ENCODE data around the gene CASZ1.

DNA sequence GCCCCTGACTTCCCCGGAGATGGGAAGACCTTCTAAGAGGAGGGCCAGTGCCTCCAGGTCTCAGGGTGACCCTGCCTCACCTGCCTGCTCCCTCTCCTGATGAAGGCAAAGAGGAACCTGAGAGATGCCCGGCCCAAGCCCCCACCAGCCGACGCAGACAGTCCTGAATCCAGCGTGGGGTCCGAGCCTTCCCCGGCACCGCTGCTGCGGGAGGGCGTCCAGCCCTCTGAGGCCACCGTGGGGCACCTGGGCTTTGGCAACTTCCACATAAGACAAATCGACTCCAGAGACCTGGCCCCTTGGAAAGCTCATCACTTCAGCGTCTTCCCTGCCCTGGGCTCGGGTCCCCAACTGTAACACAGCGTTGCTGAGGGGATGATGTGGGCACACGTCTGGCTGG is 122.2 kb downstream of the CASZ1 start:
- no peak for TF ChIP-seq EZH2 (IDR thresholded peaks at IDR 0.05; ENCODE audit: borderline replicate concordance, low read depth, low read length, severe bottlenecking)
- TF ChIP-seq, protein P1, sequence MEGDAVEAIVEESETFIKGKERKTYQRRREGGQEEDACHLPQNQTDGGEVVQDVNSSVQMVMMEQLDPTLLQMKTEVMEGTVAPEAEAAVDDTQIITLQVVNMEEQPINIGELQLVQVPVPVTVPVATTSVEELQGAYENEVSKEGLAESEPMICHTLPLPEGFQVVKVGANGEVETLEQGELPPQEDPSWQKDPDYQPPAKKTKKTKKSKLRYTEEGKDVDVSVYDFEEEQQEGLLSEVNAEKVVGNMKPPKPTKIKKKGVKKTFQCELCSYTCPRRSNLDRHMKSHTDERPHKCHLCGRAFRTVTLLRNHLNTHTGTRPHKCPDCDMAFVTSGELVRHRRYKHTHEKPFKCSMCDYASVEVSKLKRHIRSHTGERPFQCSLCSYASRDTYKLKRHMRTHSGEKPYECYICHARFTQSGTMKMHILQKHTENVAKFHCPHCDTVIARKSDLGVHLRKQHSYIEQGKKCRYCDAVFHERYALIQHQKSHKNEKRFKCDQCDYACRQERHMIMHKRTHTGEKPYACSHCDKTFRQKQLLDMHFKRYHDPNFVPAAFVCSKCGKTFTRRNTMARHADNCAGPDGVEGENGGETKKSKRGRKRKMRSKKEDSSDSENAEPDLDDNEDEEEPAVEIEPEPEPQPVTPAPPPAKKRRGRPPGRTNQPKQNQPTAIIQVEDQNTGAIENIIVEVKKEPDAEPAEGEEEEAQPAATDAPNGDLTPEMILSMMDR (IDR thresholded peaks at IDR 0.05; ENCODE audit: borderline replicate concordance, extremely low read depth, low read length, poor library complexity, severe bottlenecking), result no peak

All from DND-41 (cell line).